Measurements from ENCODE around the gene CTIF.

DNA sequence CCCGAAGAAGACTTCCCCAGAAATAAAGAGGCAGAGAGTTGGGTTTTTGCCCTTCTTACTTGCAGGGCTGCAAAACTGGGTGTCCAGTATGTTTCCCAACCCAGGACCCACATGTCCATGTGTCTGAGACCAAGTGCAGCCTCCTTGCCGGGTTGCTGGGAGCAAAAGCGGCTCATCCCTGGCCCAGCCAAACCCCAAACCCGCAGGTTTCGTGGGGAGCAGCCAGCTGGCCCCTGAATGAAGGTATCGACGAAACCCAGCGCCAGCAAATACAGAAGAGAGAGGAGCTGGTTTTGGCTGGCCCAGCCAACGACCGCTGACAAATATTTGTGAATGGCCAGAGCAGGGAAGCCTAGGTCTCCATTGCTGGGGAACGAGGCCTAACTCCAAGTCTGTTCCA, 214.9 kb downstream of the CTIF start:
- TF ChIP-seq EZH2 (IDR thresholded peaks at IDR 0.05; ENCODE audit: low read length, unreplicated experiment) = no peak
- TF ChIP-seq, protein P1, sequence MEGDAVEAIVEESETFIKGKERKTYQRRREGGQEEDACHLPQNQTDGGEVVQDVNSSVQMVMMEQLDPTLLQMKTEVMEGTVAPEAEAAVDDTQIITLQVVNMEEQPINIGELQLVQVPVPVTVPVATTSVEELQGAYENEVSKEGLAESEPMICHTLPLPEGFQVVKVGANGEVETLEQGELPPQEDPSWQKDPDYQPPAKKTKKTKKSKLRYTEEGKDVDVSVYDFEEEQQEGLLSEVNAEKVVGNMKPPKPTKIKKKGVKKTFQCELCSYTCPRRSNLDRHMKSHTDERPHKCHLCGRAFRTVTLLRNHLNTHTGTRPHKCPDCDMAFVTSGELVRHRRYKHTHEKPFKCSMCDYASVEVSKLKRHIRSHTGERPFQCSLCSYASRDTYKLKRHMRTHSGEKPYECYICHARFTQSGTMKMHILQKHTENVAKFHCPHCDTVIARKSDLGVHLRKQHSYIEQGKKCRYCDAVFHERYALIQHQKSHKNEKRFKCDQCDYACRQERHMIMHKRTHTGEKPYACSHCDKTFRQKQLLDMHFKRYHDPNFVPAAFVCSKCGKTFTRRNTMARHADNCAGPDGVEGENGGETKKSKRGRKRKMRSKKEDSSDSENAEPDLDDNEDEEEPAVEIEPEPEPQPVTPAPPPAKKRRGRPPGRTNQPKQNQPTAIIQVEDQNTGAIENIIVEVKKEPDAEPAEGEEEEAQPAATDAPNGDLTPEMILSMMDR (conservative IDR thresholded peaks at IDR 0.05; ENCODE audit: low read depth, low read length) = no peak
